WTC11 (cell line): ENCODE results near the gene C19orf25. TPM values are rescaled to one million over a fixed set of nuclear protein-coding genes. Genes with fewer than 3 reads are reported as not detected.

Source experiments
- ATAC-seq: fragments of 200-7000 bp; cut with Tn5 transposase; 2 replicates; pipeline ENCODE4 v1.10.0; 2021; ENCODE audit warnings: mild to moderate bottlenecking, moderate library complexity
- CTCF ChIA-PET: fragments of 300-600 bp; sonication (Branson Sonifier 250); formaldehyde crosslinking; loops from one replicate; lab custom pipeline; 2021; ENCODE audit warnings: antibody characterized with exemption; lab: Charles Lee
- POLR2A ChIA-PET: fragments of 350-600 bp; sonication (Branson Sonifier 250); formaldehyde crosslinking; loops from one replicate; lab custom pipeline; 2021; ENCODE audit warnings: antibody characterized with exemption; lab: Charles Lee
- DNase-seq: peaks from one replicate; pipeline ENCODE4 v3.0.0; 2021; ENCODE audit warnings: low spot score
- H3K27ac Mint-ChIP-seq: 2 replicates; pipeline ENCODE4 v1.8.0; 2021; ENCODE audit warnings: mixed read lengths
- H3K27me3 Mint-ChIP-seq: 2 replicates; pipeline ENCODE4 v1.8.0; 2021; ENCODE audit warnings: low read depth, mild to moderate bottlenecking, moderate library complexity, mixed read lengths
- H3K36me3 Mint-ChIP-seq: 2 replicates; pipeline ENCODE4 v1.8.0; 2021; ENCODE audit warnings: mixed read lengths
- H3K4me1 Mint-ChIP-seq: 2 replicates; pipeline ENCODE4 v1.8.0; 2022; ENCODE audit warnings: mixed read lengths
- H3K4me3 Mint-ChIP-seq: 2 replicates; pipeline ENCODE4 v1.8.0; 2021; ENCODE audit warnings: mild to moderate bottlenecking, moderate library complexity, mixed read lengths
- H3K9me3 Mint-ChIP-seq: 2 replicates; pipeline ENCODE4 v1.8.0; 2021; ENCODE audit warnings: mixed read lengths
- AR ChIP-seq: fragments of 250-450 bp; sonication (Bioruptor Pico); IDR thresholded peaks from 2 replicates; pipeline ENCODE4 v1.9.0; 2021; ENCODE audit warnings: mild to moderate bottlenecking
- ARID4B ChIP-seq: sonication (generic); formaldehyde crosslinking; IDR thresholded peaks from 2 replicates; pipeline ENCODE4 v1.8.0; 2023; ENCODE audit warnings: missing genetic modification reagents, mild to moderate bottlenecking, borderline replicate concordance
- ATF1 ChIP-seq: sonication (generic); formaldehyde crosslinking; IDR thresholded peaks from 2 replicates; pipeline ENCODE4 v1.8.1; 2023; ENCODE audit warnings: mild to moderate bottlenecking, moderate library complexity, missing genetic modification reagents
- ATF3 ChIP-seq: sonication (generic); formaldehyde crosslinking; conservative IDR thresholded peaks from 2 replicates; pipeline ENCODE4 v1.8.1; 2022; ENCODE audit warnings: mild to moderate bottlenecking, missing genetic modification reagents
- CREB1 ChIP-seq: sonication (generic); formaldehyde crosslinking; IDR thresholded peaks from 2 replicates; pipeline ENCODE4 v1.8.0; 2023; ENCODE audit warnings: mild to moderate bottlenecking, missing genetic modification reagents
- E2F4 ChIP-seq: sonication (generic); formaldehyde crosslinking; IDR thresholded peaks from 2 replicates; pipeline ENCODE4 v1.8.1; 2022; ENCODE audit warnings: low read depth, mild to moderate bottlenecking, moderate library complexity, missing genetic modification reagents, borderline replicate concordance
- ELF4 ChIP-seq: sonication (generic); formaldehyde crosslinking; IDR thresholded peaks from 2 replicates; pipeline ENCODE4 v1.8.1; 2022; ENCODE audit warnings: low read depth, mild to moderate bottlenecking, moderate library complexity, missing genetic modification reagents
- ESRRA ChIP-seq: sonication (generic); formaldehyde crosslinking; IDR thresholded peaks from 2 replicates; pipeline ENCODE4 v1.8.1; 2022; ENCODE audit warnings: mild to moderate bottlenecking, missing genetic modification reagents, borderline replicate concordance
- GRHL2 ChIP-seq: fragments of 250-450 bp; sonication (Bioruptor Pico); IDR thresholded peaks from 2 replicates; pipeline ENCODE4 v1.8.0; 2022; ENCODE audit warnings: mild to moderate bottlenecking, moderate library complexity; ENCODE audit not compliant: insufficient replicate concordance, severe bottlenecking
- HMGA2 ChIP-seq: fragments of 250-450 bp; sonication (Bioruptor Pico); IDR thresholded peaks from 2 replicates; pipeline ENCODE4 v1.4.0; 2021; ENCODE audit warnings: mild to moderate bottlenecking, moderate library complexity
- IRF1 ChIP-seq: sonication (generic); formaldehyde crosslinking; IDR thresholded peaks from 2 replicates; pipeline ENCODE4 v1.8.0; 2023; ENCODE audit warnings: missing genetic modification reagents
- MAX ChIP-seq: sonication (generic); formaldehyde crosslinking; IDR thresholded peaks from 2 replicates; pipeline ENCODE4 v1.8.0; 2022; ENCODE audit warnings: mild to moderate bottlenecking, missing genetic modification reagents
- MLX ChIP-seq: sonication (generic); formaldehyde crosslinking; IDR thresholded peaks from 2 replicates; pipeline ENCODE4 v1.8.1; 2023; ENCODE audit warnings: mild to moderate bottlenecking, missing genetic modification reagents, moderate library complexity
- MXD4 ChIP-seq: fragments of 250-450 bp; sonication (Bioruptor Pico); IDR thresholded peaks from 2 replicates; pipeline ENCODE4 v1.8.0; 2021; ENCODE audit warnings: mild to moderate bottlenecking, moderate library complexity, borderline replicate concordance
- OVOL2 ChIP-seq: fragments of 250-450 bp; sonication (Bioruptor Pico); IDR thresholded peaks from 2 replicates; pipeline ENCODE4 v1.9.0; 2021; ENCODE audit warnings: mild to moderate bottlenecking, borderline replicate concordance
- PRDM15 ChIP-seq: sonication (generic); formaldehyde crosslinking; IDR thresholded peaks from 2 replicates; pipeline ENCODE4 v1.8.0; 2022; ENCODE audit warnings: missing genetic modification reagents
- TCF7 ChIP-seq: sonication (generic); formaldehyde crosslinking; IDR thresholded peaks from 2 replicates; pipeline ENCODE4 v1.8.0; 2022; ENCODE audit warnings: mild to moderate bottlenecking, low read depth, missing genetic modification reagents, moderate library complexity
- ZNF138 ChIP-seq: sonication (generic); formaldehyde crosslinking; conservative IDR thresholded peaks from 2 replicates; pipeline ENCODE4 v1.8.1; 2022; ENCODE audit warnings: mild to moderate bottlenecking, moderate library complexity, missing genetic modification reagents
- ZNF263 ChIP-seq: sonication (generic); formaldehyde crosslinking; IDR thresholded peaks from 2 replicates; pipeline ENCODE4 v1.8.1; 2022; ENCODE audit warnings: low read depth, mild to moderate bottlenecking, moderate library complexity, missing genetic modification reagents
- ZNF423 ChIP-seq: fragments of 250-450 bp; sonication (Bioruptor Pico); IDR thresholded peaks from 2 replicates; pipeline ENCODE4 v2.1.2; 2022; ENCODE audit warnings: mild to moderate bottlenecking, moderate library complexity
- ZNF671 ChIP-seq: fragments of 250-450 bp; sonication (Bioruptor Pico); IDR thresholded peaks from 2 replicates; pipeline ENCODE4 v1.8.0; 2021; ENCODE audit warnings: mild to moderate bottlenecking
- total RNA-seq: library from RNA; stranded (reverse); gene quantifications from 3 replicates; pipeline ENCODE4 v1.2.3, GENCODE V29; 2021

C19orf25 gene
- total RNA-seq, 1 experiment from 2014 or later: 65.7 TPM

- TF ChIP-seq E2F4 (CRISPR knock-in tag) (no peak), IRF1 (CRISPR knock-in tag) (no peak), HMGA2 (CRISPR knock-in tag) (no peak), CREB1 (CRISPR knock-in tag) (no peak), MXD4 (CRISPR knock-in tag) (no peak), TCF7 (no peak), PRDM15 (no peak), ZNF138 (CRISPR knock-in tag) (no peak), MLX (CRISPR knock-in tag) (no peak), ATF1 (CRISPR knock-in tag) (no peak)
Measured at GRCh38 chr19:1430246-1430645, 48.8 kb downstream of the C19orf25 start (continued).

GRCh38 chr19:1429750-1430149 lies 49.3 kb downstream of the C19orf25 start:
- ChIA-PET CTCF (no interaction called here), POLR2A (no interaction called here)
- H3K36me3 Mint-ChIP-seq: peaks cover 38% of the 10 kb centered on the region
- 0 out of 2 replicates have a peak, but pooled peaks cover 3% of the 10 kb centered on the region for H3K4me1 Mint-ChIP-seq
- H3K27ac Mint-ChIP-seq: no peak overlapping the region
- H3K27me3 Mint-ChIP-seq: no peaks in the 10 kb centered on the region
- ATAC-seq: no peak
- no peaks in the 10 kb centered on the region for H3K9me3 Mint-ChIP-seq
- no peak for DNase-seq
- H3K4me3 Mint-ChIP-seq: no peak overlapping the region
- TF ChIP-seq ZNF423 (CRISPR knock-in tag): no peak
- TF ChIP-seq ATF3 (CRISPR knock-in tag): no peak
- no peak for TF ChIP-seq ESRRA
- TF ChIP-seq MXD4 (CRISPR knock-in tag): no peak
- TF ChIP-seq ZNF263 (CRISPR knock-in tag): no peak
- no peak for TF ChIP-seq ZNF671
- no peak for TF ChIP-seq MLX (CRISPR knock-in tag)
- TF ChIP-seq MAX (CRISPR knock-in tag): no peak
- TF ChIP-seq GRHL2: no peak
- no peak for TF ChIP-seq AR (CRISPR knock-in tag)
- TF ChIP-seq ZNF138 (CRISPR knock-in tag): no peak
- TF ChIP-seq OVOL2 (CRISPR knock-in tag): no peak
- TF ChIP-seq ARID4B (CRISPR knock-in tag): no peak
- no peak for TF ChIP-seq ELF4 (CRISPR knock-in tag)
